ENCODE results near the gene CEP164. TPM values are rescaled to one million over a fixed set of nuclear protein-coding genes. Genes with fewer than 3 reads are reported as not detected.

Gene CEP164
- total RNA-seq, 1 donor from 2014 or later = 41.2 TPM

GRCh38 chr11:117412653-117413275 lies 85.1 kb downstream of the CEP164 start:
- Mint-ChIP-seq H3K4me1 (peaks cover 10% of the 10 kb centered on the region), H3K36me3 (ENCODE audit: low read depth) (peaks cover 13% of the 10 kb centered on the region), H3K4me3 (no peak overlapping the region), H3K27ac (ENCODE audit: unreplicated experiment) (no peak overlapping the region), H3K9me3 (no peaks in the 10 kb centered on the region), H3K27me3 (ENCODE audit: low read depth) (no peaks in the 10 kb centered on the region)
- DNase-seq (ENCODE audit: low read depth, low spot score) = no peak
- TF ChIP-seq, protein P1, sequence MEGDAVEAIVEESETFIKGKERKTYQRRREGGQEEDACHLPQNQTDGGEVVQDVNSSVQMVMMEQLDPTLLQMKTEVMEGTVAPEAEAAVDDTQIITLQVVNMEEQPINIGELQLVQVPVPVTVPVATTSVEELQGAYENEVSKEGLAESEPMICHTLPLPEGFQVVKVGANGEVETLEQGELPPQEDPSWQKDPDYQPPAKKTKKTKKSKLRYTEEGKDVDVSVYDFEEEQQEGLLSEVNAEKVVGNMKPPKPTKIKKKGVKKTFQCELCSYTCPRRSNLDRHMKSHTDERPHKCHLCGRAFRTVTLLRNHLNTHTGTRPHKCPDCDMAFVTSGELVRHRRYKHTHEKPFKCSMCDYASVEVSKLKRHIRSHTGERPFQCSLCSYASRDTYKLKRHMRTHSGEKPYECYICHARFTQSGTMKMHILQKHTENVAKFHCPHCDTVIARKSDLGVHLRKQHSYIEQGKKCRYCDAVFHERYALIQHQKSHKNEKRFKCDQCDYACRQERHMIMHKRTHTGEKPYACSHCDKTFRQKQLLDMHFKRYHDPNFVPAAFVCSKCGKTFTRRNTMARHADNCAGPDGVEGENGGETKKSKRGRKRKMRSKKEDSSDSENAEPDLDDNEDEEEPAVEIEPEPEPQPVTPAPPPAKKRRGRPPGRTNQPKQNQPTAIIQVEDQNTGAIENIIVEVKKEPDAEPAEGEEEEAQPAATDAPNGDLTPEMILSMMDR (conservative IDR thresholded peaks at IDR 0.05) = no peak

DNA sequence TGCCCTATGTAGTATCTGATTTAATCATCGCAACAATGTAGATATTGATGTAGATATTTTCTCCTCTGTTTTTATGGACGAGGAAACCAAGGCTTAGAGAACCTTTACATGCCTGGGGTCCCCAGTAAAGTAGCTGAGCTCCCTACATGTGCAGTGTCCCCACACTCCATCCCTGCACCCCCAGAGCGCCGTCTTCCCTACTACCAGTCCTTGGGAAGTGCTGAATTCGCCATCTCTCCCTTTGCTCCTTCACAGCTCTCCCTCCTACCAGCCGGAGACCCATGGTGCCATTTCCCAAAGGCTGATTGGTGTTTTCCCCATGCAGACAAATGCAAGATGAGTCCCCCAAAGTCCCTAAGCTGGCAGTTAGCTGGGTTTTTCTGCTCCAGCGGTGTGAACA lies 86.0 kb downstream of the CEP164 start:
- H3K27ac Mint-ChIP-seq (ENCODE audit: unreplicated experiment) = no peak overlapping the region
- H3K27me3 Mint-ChIP-seq (ENCODE audit: low read depth) = no peaks in the 10 kb centered on the region
- TF ChIP-seq, protein P1 (conservative IDR thresholded peaks at IDR 0.05) = no peak
- no peak overlapping the region for H3K4me3 Mint-ChIP-seq
- H3K36me3 Mint-ChIP-seq (ENCODE audit: low read depth) = peaks cover 8% of the 10 kb centered on the region
- no peak for DNase-seq (ENCODE audit: low read depth, low spot score)
- peaks cover 10% of the 10 kb centered on the region for H3K4me1 Mint-ChIP-seq
- no peaks in the 10 kb centered on the region for H3K9me3 Mint-ChIP-seq

- H3K36me3 Mint-ChIP-seq (ENCODE audit: low read depth) = peaks cover 5% of the 10 kb centered on the region
- no peaks in the 10 kb centered on the region for H3K27me3 Mint-ChIP-seq (ENCODE audit: low read depth)
Measured at GRCh38 chr11:117414724-117415123, 87.1 kb downstream of the CEP164 start.

DNA sequence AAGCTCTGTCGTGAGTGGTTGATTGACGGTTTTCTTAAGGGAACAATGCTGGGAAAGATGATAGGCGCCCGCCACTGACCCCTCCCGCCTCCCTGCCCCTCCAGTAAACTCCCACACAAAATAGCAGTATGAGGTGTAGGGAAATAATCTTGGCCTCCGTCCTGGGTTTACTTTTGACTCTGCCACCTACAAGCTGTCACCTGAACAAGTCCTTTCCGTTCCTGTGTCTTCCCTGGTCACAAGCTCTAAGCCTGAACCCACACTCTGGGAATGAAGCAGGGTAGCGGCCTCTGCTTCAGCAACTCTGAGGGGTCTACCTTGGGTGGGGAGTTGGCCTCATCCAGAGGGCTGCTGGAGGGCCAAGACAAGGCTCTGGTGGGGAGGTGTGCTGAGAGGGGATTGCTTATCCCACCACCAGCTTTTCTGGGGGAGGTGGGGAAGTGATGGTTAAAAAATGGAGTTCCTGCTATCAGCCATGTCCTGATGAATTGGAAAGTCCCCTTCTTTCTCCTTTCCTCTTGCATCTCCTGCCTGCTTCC lies 87.8 kb downstream of the CEP164 start:
- no peaks in the 10 kb centered on the region for H3K9me3 Mint-ChIP-seq
- no peak for DNase-seq (ENCODE audit: low read depth, low spot score)
- H3K27ac Mint-ChIP-seq (ENCODE audit: unreplicated experiment) = no peak overlapping the region
- H3K27me3 Mint-ChIP-seq (ENCODE audit: low read depth) = no peaks in the 10 kb centered on the region
- H3K36me3 Mint-ChIP-seq (ENCODE audit: low read depth) = peaks cover 3% of the 10 kb centered on the region
- peaks cover 10% of the 10 kb centered on the region for H3K4me1 Mint-ChIP-seq
- no peak overlapping the region for H3K4me3 Mint-ChIP-seq
- TF ChIP-seq, protein P1 (conservative IDR thresholded peaks at IDR 0.05) = no peak

More at GRCh38 chr11:117414724-117415123, 87.1 kb downstream of the CEP164 start:
- H3K4me3 Mint-ChIP-seq = no peak overlapping the region
- H3K9me3 Mint-ChIP-seq = no peaks in the 10 kb centered on the region
- H3K27ac Mint-ChIP-seq (ENCODE audit: unreplicated experiment) = no peak overlapping the region
- DNase-seq (ENCODE audit: low read depth, low spot score) = no peak
- peaks cover 10% of the 10 kb centered on the region for H3K4me1 Mint-ChIP-seq
- TF ChIP-seq, protein P1 (conservative IDR thresholded peaks at IDR 0.05) = no peak

DNA sequence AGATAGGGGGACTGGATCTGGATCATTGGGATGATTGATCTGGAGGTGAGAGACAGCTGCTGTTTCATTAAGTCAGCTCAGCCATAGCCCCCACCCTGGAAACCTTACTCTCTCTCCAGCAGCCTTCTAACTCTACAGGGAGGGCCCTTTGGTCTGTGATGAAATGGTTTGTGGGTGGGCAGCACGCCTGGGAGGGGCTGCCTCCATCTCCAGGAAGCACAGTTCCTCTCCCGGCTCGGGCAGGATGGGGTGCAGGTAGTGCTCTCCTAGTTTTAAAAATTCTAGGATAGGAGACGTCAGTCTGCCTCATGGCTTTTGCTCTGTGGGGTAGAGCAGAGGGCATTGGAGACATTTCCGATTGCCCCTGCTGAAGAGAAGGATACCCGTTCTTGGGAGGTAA lies 89.7 kb downstream of the CEP164 start:
- peaks cover 5% of the 10 kb centered on the region for H3K4me1 Mint-ChIP-seq
- H3K36me3 Mint-ChIP-seq (ENCODE audit: low read depth) = peaks cover 3% of the 10 kb centered on the region
- H3K9me3 Mint-ChIP-seq = no peaks in the 10 kb centered on the region
- H3K27me3 Mint-ChIP-seq (ENCODE audit: low read depth) = no peaks in the 10 kb centered on the region
- no peak for DNase-seq (ENCODE audit: low read depth, low spot score)
- TF ChIP-seq, protein P1 (conservative IDR thresholded peaks at IDR 0.05) = no peak
- H3K27ac Mint-ChIP-seq (ENCODE audit: unreplicated experiment) = no peak overlapping the region
- no peak overlapping the region for H3K4me3 Mint-ChIP-seq

All from neural crest cell (in vitro differentiated cells).